Stimulated activated memory B cell treated with anti-CD40 and anti-IgM and Interleukin-4, amounts not matched to agents 10 μg/mL and 1 μg/mL and 100 μg/mL, for 72 hours (primary cell): ENCODE results near the gene LRRC3B.
A peak's percentile ranks its signal among the peaks of the same experiment; 100 is the strongest.

Experiments used
- ATAC-seq: fragments of 150-1000 bp; cut with Tn5 transposase; 2 replicates; pipeline ENCODE4 v1.10.0; 2021
- H3K27ac Mint-ChIP-seq: one replicate; pipeline ENCODE4 v1.8.0; 2022; ENCODE audit warnings: mild to moderate bottlenecking, mixed read lengths
- H3K27me3 Mint-ChIP-seq: one replicate; pipeline ENCODE4 v1.8.0; 2022; ENCODE audit warnings: mixed read lengths
- H3K36me3 Mint-ChIP-seq: one replicate; pipeline ENCODE4 v1.8.0; 2022; ENCODE audit warnings: mixed read lengths
- H3K4me1 Mint-ChIP-seq: one replicate; pipeline ENCODE4 v1.8.0; 2022; ENCODE audit warnings: mixed read lengths
- H3K4me3 Mint-ChIP-seq: one replicate; pipeline ENCODE4 v1.8.0; 2022; ENCODE audit warnings: mild to moderate bottlenecking, moderate library complexity, mixed read lengths
- H3K9me3 Mint-ChIP-seq: one replicate; pipeline ENCODE4 v1.8.0; 2022; ENCODE audit warnings: mixed read lengths

Gene LRRC3B

DNA sequence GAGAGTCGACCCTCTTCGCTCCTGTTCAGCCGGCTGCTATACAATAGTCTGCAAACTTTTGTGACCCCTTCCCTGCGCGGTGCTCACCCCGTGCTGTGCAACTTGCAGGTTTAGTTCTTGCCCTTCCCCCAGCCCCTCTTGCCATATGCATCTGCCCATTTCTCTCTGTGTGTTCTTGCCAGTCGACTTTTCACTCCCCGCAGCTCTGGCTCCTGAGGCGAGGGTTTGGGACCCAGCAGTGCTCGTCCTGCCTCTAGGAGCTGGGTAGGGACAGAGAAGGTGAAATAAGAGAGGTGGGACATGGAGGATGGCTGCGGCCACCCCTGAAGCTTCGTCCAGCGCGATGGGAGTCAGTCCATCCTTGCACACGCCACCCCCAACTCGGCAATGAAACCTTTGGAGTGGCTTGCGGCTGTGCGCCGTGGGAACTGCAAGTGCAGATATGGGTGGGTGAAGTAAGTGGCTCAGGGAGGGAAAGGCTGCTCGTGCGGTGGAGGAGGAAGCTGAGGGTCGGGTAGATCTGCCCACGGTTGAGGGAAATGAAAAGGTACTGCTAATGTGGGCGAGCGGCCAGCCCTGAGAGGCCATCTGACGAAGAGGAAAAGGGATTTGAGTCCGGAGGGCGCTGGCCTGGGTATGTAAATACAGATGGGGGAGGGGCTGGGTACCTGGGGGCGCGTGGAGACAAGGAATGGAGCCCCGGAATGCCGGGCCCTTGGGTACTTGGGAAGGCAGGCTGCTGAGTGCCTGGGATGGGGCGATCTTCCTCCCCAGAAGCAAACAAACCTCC, 1.0 kb downstream of the LRRC3B start:
- H3K36me3 Mint-ChIP-seq: no peaks in the 10 kb centered on the region
- no peak overlapping the region for H3K27ac Mint-ChIP-seq
- H3K9me3 Mint-ChIP-seq: peaks cover 4% of the 10 kb centered on the region
- no peaks in the 10 kb centered on the region for H3K4me1 Mint-ChIP-seq
- no peak for ATAC-seq
- no peak overlapping the region for H3K4me3 Mint-ChIP-seq
- peaks cover 36% of the 10 kb centered on the region for H3K27me3 Mint-ChIP-seq

DNA sequence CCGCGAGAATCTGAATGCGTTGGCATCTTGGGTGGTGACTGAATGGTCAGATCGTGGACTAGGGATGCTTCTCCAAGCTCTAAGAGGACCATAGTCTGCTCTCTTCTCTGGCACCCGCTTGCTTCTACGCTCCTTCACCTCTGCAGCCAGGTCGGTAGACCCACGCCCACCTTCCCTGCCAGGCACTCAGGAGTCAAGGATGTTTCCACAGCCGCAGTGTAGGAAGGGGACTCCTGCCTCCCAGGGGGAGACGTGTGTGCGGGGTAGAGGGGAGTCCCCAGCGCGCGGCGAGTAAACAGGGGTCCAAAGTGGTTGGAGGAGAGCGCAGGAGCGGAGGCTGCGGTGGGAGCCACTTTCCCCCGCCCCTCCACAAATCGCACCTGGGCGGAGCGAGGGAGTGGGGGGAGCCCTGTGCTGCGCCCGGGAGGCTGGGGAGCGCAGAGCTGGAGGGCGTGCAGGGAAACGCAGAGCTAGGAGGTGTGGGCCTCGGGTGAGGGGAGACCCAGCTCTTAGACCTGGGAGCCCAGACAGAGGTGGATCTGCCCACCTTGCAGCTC, 1.7 kb downstream of the LRRC3B start:
- Mint-ChIP-seq H3K36me3 (no peaks in the 10 kb centered on the region), H3K4me1 (no peaks in the 10 kb centered on the region), H3K27me3 (peaks cover 36% of the 10 kb centered on the region), H3K4me3 (no peak overlapping the region), H3K9me3 (peaks cover 4% of the 10 kb centered on the region), H3K27ac (no peak overlapping the region)
- ATAC-seq: no peak

DNA sequence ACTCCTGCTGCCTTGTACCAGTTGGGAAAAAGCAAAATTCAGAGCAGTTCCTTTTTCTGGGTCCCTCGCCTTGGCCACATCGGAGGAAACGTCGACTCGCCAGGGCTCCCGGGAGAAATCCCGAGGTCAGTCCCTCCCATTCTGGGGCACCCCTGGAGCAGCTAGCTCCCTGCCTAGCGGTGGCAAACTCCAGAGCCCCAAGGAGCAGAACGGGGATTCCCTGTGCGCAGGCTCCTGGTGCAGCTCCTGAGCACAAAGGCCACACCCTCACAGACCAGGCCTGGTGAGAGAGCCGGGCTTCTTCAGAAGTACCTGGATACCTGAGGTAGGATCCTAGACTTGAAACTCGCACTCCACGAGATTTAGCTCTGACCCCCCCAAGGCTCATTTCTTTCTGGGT, 2.6 kb downstream of the LRRC3B start:
- ATAC-seq: no peak
- peaks cover 4% of the 10 kb centered on the region for H3K9me3 Mint-ChIP-seq
- H3K4me1 Mint-ChIP-seq: no peaks in the 10 kb centered on the region
- H3K27ac Mint-ChIP-seq: no peak overlapping the region
- no peak overlapping the region for H3K4me3 Mint-ChIP-seq
- H3K27me3 Mint-ChIP-seq: peaks cover 36% of the 10 kb centered on the region
- H3K36me3 Mint-ChIP-seq: no peaks in the 10 kb centered on the region

DNA sequence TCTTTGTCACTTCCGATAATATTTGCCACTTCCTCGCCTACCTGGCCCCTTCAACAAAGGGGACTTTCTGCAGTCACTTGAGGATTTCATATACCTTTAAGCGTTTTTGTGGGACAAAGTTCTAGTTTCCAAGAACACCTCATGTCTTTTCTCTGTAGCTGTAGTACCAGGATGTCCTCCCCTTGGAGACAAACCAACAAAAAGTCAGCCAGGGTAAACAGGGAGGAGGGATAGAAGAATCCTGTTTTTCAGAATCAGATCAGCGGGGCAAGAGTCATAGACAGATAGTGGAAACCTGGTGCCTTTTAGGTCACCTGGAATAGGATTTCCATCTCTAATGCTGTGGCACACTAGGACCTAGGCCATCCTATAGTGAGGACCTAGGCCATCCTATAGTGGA, 4.5 kb downstream of the LRRC3B start:
- peaks cover 4% of the 10 kb centered on the region for H3K9me3 Mint-ChIP-seq
- peaks cover 26% of the 10 kb centered on the region for H3K27me3 Mint-ChIP-seq
- no peak overlapping the region for H3K27ac Mint-ChIP-seq
- no peak overlapping the region for H3K4me3 Mint-ChIP-seq
- ATAC-seq: no peak
- H3K4me1 Mint-ChIP-seq: no peaks in the 10 kb centered on the region
- no peaks in the 10 kb centered on the region for H3K36me3 Mint-ChIP-seq

DNA sequence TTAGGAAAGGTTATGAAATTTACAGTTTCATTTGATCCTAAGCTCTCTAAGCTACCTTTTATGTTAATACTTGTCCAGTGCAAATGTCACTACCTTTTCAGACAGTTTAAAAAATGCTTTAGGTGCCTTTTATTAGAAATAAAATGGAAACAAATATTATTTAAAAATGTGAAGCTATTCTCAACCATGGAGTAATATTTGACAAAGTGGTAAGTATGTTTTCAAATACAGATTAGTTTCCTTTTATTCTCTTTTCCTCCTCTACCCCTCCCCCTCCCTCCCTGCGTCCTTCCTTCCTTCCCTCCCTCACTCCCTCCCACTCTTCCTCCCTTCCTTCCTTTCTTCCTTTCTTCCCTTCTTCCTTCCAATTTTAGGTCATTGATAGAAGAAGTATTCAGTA, 6.3 kb downstream of the LRRC3B start:
- H3K27me3 Mint-ChIP-seq: peaks cover 8% of the 10 kb centered on the region
- H3K9me3 Mint-ChIP-seq: peaks cover 2% of the 10 kb centered on the region
- H3K36me3 Mint-ChIP-seq: no peaks in the 10 kb centered on the region
- ATAC-seq: no peak
- H3K4me3 Mint-ChIP-seq: no peak overlapping the region
- H3K27ac Mint-ChIP-seq: no peak overlapping the region
- no peaks in the 10 kb centered on the region for H3K4me1 Mint-ChIP-seq

DNA sequence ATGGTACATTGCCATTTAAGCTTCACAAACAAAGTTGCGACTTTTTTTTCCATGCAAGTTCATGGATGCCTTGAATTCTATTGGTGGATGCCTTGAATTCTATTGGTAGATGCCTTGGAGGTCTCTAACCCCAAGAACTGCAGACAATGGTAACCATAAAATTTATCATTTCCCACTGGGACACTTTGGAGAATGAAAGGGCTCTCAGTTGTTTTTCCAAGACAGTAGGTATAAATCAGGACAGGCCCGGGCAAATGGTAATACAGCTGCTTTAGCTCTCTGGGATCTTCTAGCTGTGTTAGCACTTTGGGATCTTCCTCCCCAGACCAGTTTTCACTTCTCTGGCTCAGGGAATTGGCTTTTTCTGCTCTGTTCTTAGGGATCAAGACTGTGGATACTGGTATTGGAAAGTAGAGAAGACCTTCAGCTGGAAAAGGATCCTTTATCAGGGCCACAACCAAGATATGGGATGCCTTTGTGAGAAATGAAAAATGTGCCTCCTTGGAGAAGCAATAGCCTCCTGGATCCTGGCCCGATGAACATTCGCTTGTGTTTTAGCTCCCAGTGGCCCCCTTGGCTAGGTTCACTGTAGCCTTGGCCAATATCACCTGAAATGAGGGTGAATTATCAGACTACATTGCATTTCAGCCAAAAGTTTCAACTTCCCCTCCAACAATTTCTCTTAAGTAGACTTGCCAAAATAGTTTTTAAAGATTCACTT, 8.3 kb downstream of the LRRC3B start:
- Mint-ChIP-seq H3K27ac (no peak overlapping the region), H3K9me3 (peaks cover 2% of the 10 kb centered on the region), H3K36me3 (no peaks in the 10 kb centered on the region), H3K27me3 (no peaks in the 10 kb centered on the region), H3K4me1 (no peaks in the 10 kb centered on the region), H3K4me3 (no peak overlapping the region)
- ATAC-seq: no peak

DNA sequence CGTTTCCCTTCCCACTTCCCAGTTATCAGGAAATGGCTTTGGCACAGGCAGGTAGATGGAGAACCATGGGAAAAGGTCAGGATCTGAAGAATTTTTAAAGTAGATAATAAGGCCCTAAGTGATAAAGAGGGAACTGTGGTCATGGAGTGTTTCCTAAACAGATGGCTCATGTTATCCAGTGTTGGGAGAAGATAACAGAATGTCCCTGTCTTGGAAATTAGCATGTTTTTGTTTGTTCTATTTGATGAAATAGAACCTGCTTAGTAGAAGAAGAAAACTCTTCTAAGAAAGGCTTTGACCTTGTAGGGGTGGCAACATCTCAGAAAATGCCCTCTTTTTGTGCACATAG, 8.8 kb downstream of the LRRC3B start:
- no peak for ATAC-seq
- no peak overlapping the region for H3K27ac Mint-ChIP-seq
- no peak overlapping the region for H3K4me3 Mint-ChIP-seq
- no peaks in the 10 kb centered on the region for H3K4me1 Mint-ChIP-seq
- H3K27me3 Mint-ChIP-seq: no peaks in the 10 kb centered on the region
- H3K9me3 Mint-ChIP-seq: peaks cover 2% of the 10 kb centered on the region
- no peaks in the 10 kb centered on the region for H3K36me3 Mint-ChIP-seq

DNA sequence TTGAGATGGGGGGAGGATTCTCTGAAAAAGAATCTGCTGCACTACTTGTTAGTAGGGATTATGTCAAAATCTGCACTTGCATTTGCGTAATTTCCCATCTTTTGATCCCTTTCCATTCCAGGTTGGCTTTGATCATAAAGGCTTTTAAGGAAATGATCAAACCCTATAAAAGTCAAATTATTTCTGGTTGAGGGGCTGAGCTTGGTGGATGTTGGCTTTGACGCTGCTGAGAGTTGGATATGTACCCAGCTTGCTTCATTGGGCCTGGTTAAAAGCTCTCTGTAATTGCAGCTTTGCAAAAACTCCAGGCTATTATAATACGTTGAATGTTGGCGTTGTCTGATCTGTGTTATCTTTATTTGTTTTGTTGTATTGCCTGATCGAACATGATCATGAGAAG, 12.0 kb downstream of the LRRC3B start:
- no peaks in the 10 kb centered on the region for H3K36me3 Mint-ChIP-seq
- H3K4me3 Mint-ChIP-seq: no peak overlapping the region
- H3K4me1 Mint-ChIP-seq: no peaks in the 10 kb centered on the region
- no peak for ATAC-seq
- H3K9me3 Mint-ChIP-seq: peaks cover 5% of the 10 kb centered on the region
- H3K27me3 Mint-ChIP-seq: no peaks in the 10 kb centered on the region
- no peak overlapping the region for H3K27ac Mint-ChIP-seq

DNA sequence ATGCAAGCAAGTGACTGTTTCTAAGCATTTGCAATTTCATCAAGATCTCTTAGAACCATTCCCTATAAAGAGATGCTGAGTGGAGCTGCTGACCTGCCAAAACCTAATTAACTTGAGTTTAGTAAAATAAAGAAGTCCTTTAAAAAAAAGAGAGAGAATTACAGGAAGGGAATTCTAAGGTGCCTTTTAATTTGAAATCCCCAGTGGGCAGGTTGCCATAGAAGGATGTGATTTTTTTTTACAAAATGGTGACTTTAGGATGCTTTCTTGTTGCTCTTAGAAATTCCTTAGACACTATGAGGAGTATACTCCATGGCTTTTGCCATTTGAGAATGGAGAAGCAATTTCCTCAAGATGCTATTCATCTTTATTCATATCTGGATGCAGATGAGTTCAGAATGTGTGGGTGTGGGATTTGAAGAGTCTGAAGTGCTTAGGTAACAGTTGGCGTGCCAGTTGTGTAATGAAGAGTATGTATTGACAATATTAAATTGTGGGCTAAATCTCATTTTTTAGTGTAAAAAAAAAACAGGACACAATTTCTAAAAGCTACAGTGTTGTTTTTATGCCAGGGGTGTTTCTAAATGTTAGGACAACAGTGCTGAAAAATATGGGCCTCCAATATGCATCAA, 13.6 kb downstream of the LRRC3B start:
- no peaks in the 10 kb centered on the region for H3K36me3 Mint-ChIP-seq
- no peaks in the 10 kb centered on the region for H3K27me3 Mint-ChIP-seq
- no peak for ATAC-seq
- no peak overlapping the region for H3K4me3 Mint-ChIP-seq
- H3K9me3 Mint-ChIP-seq: peaks cover 5% of the 10 kb centered on the region
- H3K4me1 Mint-ChIP-seq: no peaks in the 10 kb centered on the region
- no peak overlapping the region for H3K27ac Mint-ChIP-seq

DNA sequence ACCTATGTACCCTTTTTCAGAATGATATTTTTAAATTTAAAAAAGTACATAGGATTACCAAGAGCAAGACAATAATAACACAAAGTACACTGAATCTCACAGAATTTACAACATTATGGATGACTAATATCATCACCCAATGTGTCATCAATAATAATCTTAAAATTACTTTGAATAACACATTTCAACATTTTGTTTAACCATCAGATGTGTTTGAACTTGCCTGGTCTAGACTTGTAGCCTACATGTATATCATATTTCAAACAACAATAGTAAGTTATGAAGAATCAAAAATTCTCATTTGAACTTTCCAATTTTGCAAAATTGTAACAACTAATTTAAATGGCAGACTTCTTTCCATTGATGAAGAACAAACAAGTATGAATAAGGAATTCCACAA, 15.1 kb downstream of the LRRC3B start:
- ATAC-seq: no peak
- H3K4me1 Mint-ChIP-seq: no peaks in the 10 kb centered on the region
- H3K27ac Mint-ChIP-seq: no peak overlapping the region
- H3K36me3 Mint-ChIP-seq: no peaks in the 10 kb centered on the region
- H3K9me3 Mint-ChIP-seq: peaks cover 8% of the 10 kb centered on the region
- no peaks in the 10 kb centered on the region for H3K27me3 Mint-ChIP-seq
- no peak overlapping the region for H3K4me3 Mint-ChIP-seq

DNA sequence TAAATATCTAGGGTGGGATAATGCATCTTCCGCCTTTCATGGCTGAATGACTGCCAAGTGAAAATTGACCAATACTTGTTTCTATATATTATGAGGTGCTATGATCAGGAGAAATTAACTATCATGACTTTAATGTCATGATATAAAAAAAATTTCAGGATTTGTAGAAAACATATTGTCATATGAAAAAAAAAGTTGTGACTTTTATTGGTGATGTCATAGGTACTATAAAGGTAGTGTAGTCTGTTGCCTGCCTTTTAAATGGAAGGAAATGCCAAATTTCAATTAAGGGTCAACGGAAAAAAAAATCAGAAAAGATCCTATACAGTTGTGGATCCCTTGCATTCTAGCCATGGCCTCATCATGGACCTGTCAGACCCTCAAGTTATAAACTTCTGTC, 15.5 kb downstream of the LRRC3B start:
- Mint-ChIP-seq H3K27ac (no peak overlapping the region), H3K4me3 (no peak overlapping the region), H3K27me3 (no peaks in the 10 kb centered on the region), H3K36me3 (no peaks in the 10 kb centered on the region), H3K4me1 (no peaks in the 10 kb centered on the region), H3K9me3 (peaks cover 6% of the 10 kb centered on the region)
- ATAC-seq: no peak

DNA sequence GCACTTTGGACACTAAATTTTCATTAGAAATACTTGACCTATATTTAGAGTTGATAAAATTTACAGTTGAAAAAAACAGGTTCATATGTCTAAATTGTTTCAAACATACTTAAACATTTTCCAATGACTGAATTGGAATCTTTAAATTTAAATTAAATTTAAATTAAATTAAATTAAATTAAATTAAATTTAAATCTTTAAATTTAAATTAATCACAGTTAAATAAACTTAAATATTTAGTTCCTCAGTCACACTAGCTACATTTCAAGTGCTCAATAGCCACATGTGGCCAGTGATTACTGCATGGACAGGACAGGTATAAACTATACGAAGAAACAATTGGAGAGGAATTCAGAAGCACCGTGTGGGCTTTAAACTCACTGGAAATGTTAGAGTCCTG, 16.8 kb downstream of the LRRC3B start:
- no peak for ATAC-seq

DNA sequence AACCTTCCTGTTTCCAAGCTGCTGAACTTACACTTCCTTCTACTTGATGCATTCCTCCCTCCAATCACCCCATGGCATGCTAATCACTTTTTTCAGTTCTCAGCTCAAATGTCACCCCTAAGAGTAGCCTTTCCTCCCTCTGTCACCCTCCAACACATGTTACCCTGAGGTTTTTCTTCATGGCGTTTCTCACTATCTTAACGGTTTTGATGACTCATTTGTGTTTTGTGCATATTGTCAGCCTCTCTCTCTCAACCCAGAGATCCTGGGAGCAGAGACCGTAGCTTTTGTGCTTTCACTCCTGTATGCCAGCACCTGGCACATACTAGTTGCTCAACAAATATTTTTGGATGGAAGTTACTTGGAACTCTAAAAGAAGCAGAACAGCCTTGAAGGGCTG, 24.5 kb downstream of the LRRC3B start:
- Mint-ChIP-seq H3K36me3 (no peaks in the 10 kb centered on the region), H3K4me3 (no peak overlapping the region), H3K27me3 (no peaks in the 10 kb centered on the region), H3K4me1 (no peaks in the 10 kb centered on the region), H3K27ac (no peak overlapping the region), H3K9me3 (peaks cover 2% of the 10 kb centered on the region)
- no peak for ATAC-seq

More for the DNA sequence above, 16.8 kb downstream of the LRRC3B start:
- H3K36me3 Mint-ChIP-seq: no peaks in the 10 kb centered on the region
- no peaks in the 10 kb centered on the region for H3K4me1 Mint-ChIP-seq
- peaks cover 5% of the 10 kb centered on the region for H3K9me3 Mint-ChIP-seq
- no peaks in the 10 kb centered on the region for H3K27me3 Mint-ChIP-seq
- H3K4me3 Mint-ChIP-seq: no peak overlapping the region
- no peak overlapping the region for H3K27ac Mint-ChIP-seq

DNA sequence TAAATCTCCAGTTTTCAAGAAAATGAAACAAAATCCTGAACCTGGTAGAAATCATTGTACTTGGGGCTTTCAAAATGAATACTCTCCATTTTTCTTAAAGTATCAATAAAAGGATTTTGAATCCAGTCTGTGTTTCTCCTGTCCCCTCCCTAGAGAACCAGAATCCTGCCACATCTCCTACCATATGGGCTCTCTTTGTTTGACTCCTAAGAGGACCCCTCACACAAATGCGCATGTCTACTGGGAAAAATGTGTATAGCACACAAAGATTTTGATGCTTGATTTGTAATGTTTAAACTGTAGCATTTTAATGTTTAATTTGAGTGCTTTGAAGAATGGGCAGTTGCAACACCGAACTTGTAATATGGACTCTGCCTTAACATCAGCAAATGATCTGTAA, 25.9 kb downstream of the LRRC3B start:
- no peak overlapping the region for H3K27ac Mint-ChIP-seq
- no peaks in the 10 kb centered on the region for H3K9me3 Mint-ChIP-seq
- no peak overlapping the region for H3K4me3 Mint-ChIP-seq
- no peaks in the 10 kb centered on the region for H3K27me3 Mint-ChIP-seq
- H3K36me3 Mint-ChIP-seq: no peaks in the 10 kb centered on the region
- no peaks in the 10 kb centered on the region for H3K4me1 Mint-ChIP-seq
- no peak for ATAC-seq

DNA sequence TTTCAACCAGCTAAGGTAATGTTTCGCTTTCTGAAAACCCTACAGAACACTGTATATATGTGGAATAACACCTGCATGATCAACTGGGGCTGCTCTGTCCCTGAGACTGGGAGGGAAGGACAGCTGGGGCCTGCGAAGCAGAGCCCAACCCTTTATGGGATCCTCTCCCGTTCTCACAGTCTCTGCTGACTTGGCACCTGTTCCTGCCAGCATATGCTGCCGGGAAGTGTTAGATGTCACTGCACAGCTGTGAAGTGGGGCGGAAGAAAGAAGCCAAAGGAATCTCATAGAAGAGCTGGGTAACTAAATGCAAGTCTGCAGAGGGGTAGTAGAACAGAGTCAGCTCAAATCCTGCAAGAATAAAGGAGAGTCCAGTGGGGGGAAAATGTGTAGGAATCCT, 29.6 kb downstream of the LRRC3B start:
- no peak overlapping the region for H3K27ac Mint-ChIP-seq
- ATAC-seq: peak; percentile 27
- H3K36me3 Mint-ChIP-seq: no peaks in the 10 kb centered on the region
- H3K9me3 Mint-ChIP-seq: no peaks in the 10 kb centered on the region
- no peaks in the 10 kb centered on the region for H3K4me1 Mint-ChIP-seq
- no peak overlapping the region for H3K4me3 Mint-ChIP-seq
- H3K27me3 Mint-ChIP-seq: no peaks in the 10 kb centered on the region
